Prostate gland (tissue), 2 donors: ENCODE data around the gene MTA3. TPM values are rescaled to one million over a fixed set of nuclear protein-coding genes. Genes with fewer than 3 reads are reported as not detected.
"Not testable (repeated sequence)": the region's sequence is repeated elsewhere in the genome, so short reads cannot be mapped to it uniquely, and the experiment has no call there.

ENCODE experiments used
- DNase-seq: peaks from one replicate; pipeline ENCODE4 v3.0.0-alpha.2; 2019; ENCODE audit warnings: low spot score
- H3K27ac ChIP-seq, 2 donors: fragments of 200-600 bp; sonication (generic); 2 replicates each; pipeline ENCODE4 v1.5.1; 2017 to 2019
- H3K27me3 ChIP-seq: fragments of 200-600 bp; sonication (generic); replicated peaks from 2 replicates; pipeline ENCODE4 v1.5.1; 2019; ENCODE audit not compliant: insufficient read depth
- H3K36me3 ChIP-seq, 2 donors: fragments of 200-600 bp; sonication (generic); 1 replicate in 1 of 2; 2 replicates in 1 of 2; pipeline versions ENCODE4 v1.5.1 to v1.8.1; 2017 to 2019
- H3K4me1 ChIP-seq: fragments of 200-600 bp; sonication (generic); replicated peaks from 2 replicates; pipeline ENCODE4 v1.5.1; 2019
- H3K4me3 ChIP-seq, 2 donors: fragments of 200-600 bp; sonication (generic); 2 replicates each; pipeline ENCODE4 v1.5.1; 2017 to 2019
- H3K9me3 ChIP-seq: fragments of 200-600 bp; sonication (generic); 2 replicates; pipeline ENCODE4 v1.5.1; 2017
- CTCF ChIP-seq, 4 experiments: fragments of 200-600 bp in 2 of 4; fragments of 450-650 bp in 2 of 4; sonication (generic) in 2 of 4; IDR thresholded peaks; 1 replicate in 3 of 4; 2 replicates in 1 of 4; pipeline ENCODE4 v1.5.1; 2016 to 2019; ENCODE audit warnings: antibody characterized with exemption in 4 of 4, mild to moderate bottlenecking in 2 of 4, moderate library complexity in 2 of 4
- POLR2A ChIP-seq: fragments of 450-650 bp; IDR thresholded peaks from one replicate; pipeline ENCODE4 v1.6.1; 2016; ENCODE audit warnings: antibody characterized with exemption, mild to moderate bottlenecking
- POLR2AphosphoS5 ChIP-seq: sonication (generic); formaldehyde crosslinking; IDR thresholded peaks from one replicate; pipeline ENCODE4 v1.6.1; 2017; ENCODE audit warnings: antibody characterized with exemption
- WGBS: methylation state at CpG from one replicate; pipeline ENCODE4 v1.1.5; 2018; 5-methylcytosine and 5-hydroxymethylcytosine counted together
- intact Hi-C: fragments of 100-400 bp; cut with DNase I; formaldehyde crosslinking; loops from one replicate; pipeline ENCODE4 v1.14.2; 2022
- total RNA-seq, 2 donors: library from RNA; depleted of rRNA; stranded (reverse); fragments of >200 nt; gene quantifications; one replicate each; pipeline ENCODE4 v1.1.0, GENCODE V29; 2016

Gene MTA3
- total RNA-seq, 2 donors from 2014 or later: 23.6 to 53.4 TPM

- no peaks in the 10 kb centered on the region for H3K9me3 ChIP-seq
- intact Hi-C loops: no loop called here
- DNase-seq: no peak
- 45% methylated on average over 5 of the region's 5 CpGs for WGBS
- no peaks in the 10 kb centered on the region for H3K4me1 ChIP-seq
- no peak overlapping the region for H3K27ac ChIP-seq
- no peaks in the 10 kb centered on the region for H3K27me3 ChIP-seq
- TF ChIP-seq POLR2A (no peak), POLR2AphosphoS5 (no peak), CTCF (IDR thresholded peaks at IDR 0.05) (no peak)
- H3K4me3 ChIP-seq: no peak overlapping the region
- H3K36me3 ChIP-seq: no peaks in the 10 kb centered on the region
These were observed 11.1 kb upstream of the MTA3 start for GRCh38 chr2:42557306-42557705.

- Histone ChIP-seq H3K4me3 (no peak overlapping the region), H3K27ac (no peak overlapping the region), H3K27me3 (no peaks in the 10 kb centered on the region), H3K4me1 (no peaks in the 10 kb centered on the region), H3K9me3 (no peaks in the 10 kb centered on the region), H3K36me3 (no peaks in the 10 kb centered on the region)
- no peak for TF ChIP-seq POLR2AphosphoS5
- no peak for TF ChIP-seq CTCF (IDR thresholded peaks at IDR 0.05)
- no peak for TF ChIP-seq POLR2A
- WGBS: 100% methylated on average over 3 of the region's 3 CpGs
- DNase-seq: no peak
- intact Hi-C loops: no loop called here
These were observed 9.6 kb upstream of the MTA3 start for GRCh38 chr2:42558827-42559226.

GRCh38 chr2:42560133-42560532, 8.3 kb upstream of the MTA3 start:
- H3K27me3 ChIP-seq, H3K4me1 ChIP-seq, H3K4me3 ChIP-seq, H3K36me3 ChIP-seq, DNase-seq, H3K9me3 ChIP-seq, H3K27ac ChIP-seq, intact Hi-C loops: not testable (repeated sequence)
- 91% methylated on average over 13 of the region's 13 CpGs for WGBS

- no peak for DNase-seq
- Histone ChIP-seq H3K9me3 (no peaks in the 10 kb centered on the region), H3K27ac (no peak overlapping the region), H3K4me3 (no peak overlapping the region), H3K4me1 (no peaks in the 10 kb centered on the region), H3K27me3 (no peaks in the 10 kb centered on the region), H3K36me3 (no peaks in the 10 kb centered on the region)
- intact Hi-C loops: no loop called here
- WGBS: 80% methylated on average over 1 of the region's 1 CpG
- TF ChIP-seq POLR2AphosphoS5 (no peak), CTCF (IDR thresholded peaks at IDR 0.05) (no peak), POLR2A (no peak)
These were observed 7.5 kb upstream of the MTA3 start for GRCh38 chr2:42560899-42561298.

GRCh38 chr2:42562474-42563144, 5.8 kb upstream of the MTA3 start:
- H3K36me3 ChIP-seq: no peaks in the 10 kb centered on the region
- WGBS: 85% methylated on average over 4 of the region's 4 CpGs
- no peaks in the 10 kb centered on the region for H3K27me3 ChIP-seq
- H3K27ac ChIP-seq: no peak overlapping the region
- DNase-seq: peak; percentile 19
- intact Hi-C loops: no loop called here
- no peak for TF ChIP-seq POLR2AphosphoS5
- no peak for TF ChIP-seq POLR2A
- TF ChIP-seq CTCF (IDR thresholded peaks at IDR 0.05): no peak
- H3K4me3 ChIP-seq: no peak overlapping the region
- H3K9me3 ChIP-seq: no peaks in the 10 kb centered on the region
- H3K4me1 ChIP-seq: no peaks in the 10 kb centered on the region
